H1 (cell line): ENCODE measurements around the gene C1QL1. TPM values are rescaled to one million over a fixed set of nuclear protein-coding genes. Genes with fewer than 3 reads are reported as not detected.

ENCODE experiments used
- CTCF ChIA-PET: fragments of 300-600 bp; sonication (Branson Sonifier 250); formaldehyde crosslinking; loops from one replicate; lab custom pipeline; 2021; ENCODE audit not compliant: partially characterized antibody; lab: Charles Lee
- POLR2A ChIA-PET: fragments of 300-600 bp; sonication (Branson Sonifier 250); formaldehyde crosslinking; loops from one replicate; lab custom pipeline; 2021; ENCODE audit warnings: inconsistent platforms; ENCODE audit not compliant: partially characterized antibody; lab: Charles Lee
- DNase-seq, 2 experiments: peaks; one replicate each; pipeline versions ENCODE4 v3.0.0 to v3.0.0-alpha.2; 2010 to 2022; ENCODE audit warnings: low spot score in 2 of 2, low read depth in 1 of 2, mixed read lengths in 1 of 2
- FAIRE-seq: peaks from 2 replicates; lab custom pipeline; 2011; peaks lifted over from hg19 to GRCh38; lab: Jason Lieb, UNC
- H2AFZ ChIP-seq: 2 replicates; pipeline ENCODE4 v1.8.1; 2012; ENCODE audit warnings: low read length, inconsistent platforms
- H2AK5ac ChIP-seq: 2 replicates; pipeline ENCODE4 v1.6.1; 2013; ENCODE audit warnings: low read depth, low read length
- H2BK120ac ChIP-seq: replicated peaks from 2 replicates; pipeline ENCODE3; 2013; ENCODE audit warnings: low read depth, low read length, inconsistent platforms
- H2BK12ac ChIP-seq: 2 replicates; pipeline ENCODE4 v1.6.1; 2013; ENCODE audit warnings: low read depth, low read length
- H2BK15ac ChIP-seq: 2 replicates; pipeline ENCODE4 v1.6.1; 2013; ENCODE audit warnings: low read length
- H2BK20ac ChIP-seq: 2 replicates; pipeline ENCODE4 v1.6.1; 2013; ENCODE audit warnings: low read length
- H2BK5ac ChIP-seq: 2 replicates; pipeline ENCODE4 v1.6.1; 2013; ENCODE audit warnings: low read depth, low read length
- H3K14ac ChIP-seq: 2 replicates; pipeline ENCODE4 v1.6.1; 2013; ENCODE audit warnings: inconsistent platforms; ENCODE audit not compliant: insufficient read length
- H3K18ac ChIP-seq: 2 replicates; pipeline ENCODE4 v1.6.1; 2013; ENCODE audit warnings: low read length; ENCODE audit errors: extremely low read depth
- H3K23ac ChIP-seq: 2 replicates; pipeline ENCODE4 v1.6.1; 2013; ENCODE audit warnings: inconsistent platforms; ENCODE audit not compliant: insufficient read length
- H3K23me2 ChIP-seq: 2 replicates; pipeline ENCODE4 v1.6.1; 2013; ENCODE audit warnings: low read depth, low read length
- H3K27ac ChIP-seq: 2 replicates; pipeline ENCODE4 v1.6.1; 2011; ENCODE audit warnings: low read depth, low read length, inconsistent platforms
- H3K27me3 ChIP-seq, 4 experiments: replicated peaks in 1 of 4; 1 replicate in 1 of 4; 2 replicates in 3 of 4; pipeline versions ENCODE4 v1.6.1 to v1.8.1; 2011 to 2013; ENCODE audit warnings: low read length in 3 of 4, mild to moderate bottlenecking in 3 of 4, inconsistent platforms in 2 of 4, mixed read lengths in 2 of 4, moderate library complexity in 1 of 4; ENCODE audit not compliant: control insufficient read depth in 3 of 4, insufficient read depth in 3 of 4; ENCODE audit errors: extremely low read depth in 1 of 4
- H3K36me3 ChIP-seq, 4 experiments: 2 replicates each; pipeline versions ENCODE4 v1.6.1 to v1.8.1; 2011 to 2013; ENCODE audit warnings: mild to moderate bottlenecking in 4 of 4, low read length in 3 of 4, moderate library complexity in 2 of 4, control low read depth in 1 of 4, inconsistent platforms in 1 of 4; ENCODE audit not compliant: insufficient read depth in 4 of 4, control insufficient read depth in 2 of 4
- H3K4ac ChIP-seq: replicated peaks from 2 replicates; pipeline ENCODE3; 2013; ENCODE audit warnings: low read length, low read depth, mixed read lengths, inconsistent platforms; ENCODE audit not compliant: insufficient read length
- H3K4me1 ChIP-seq, 4 experiments: replicated peaks in 1 of 4; 1 replicate in 1 of 4; 2 replicates in 3 of 4; pipeline versions ENCODE4 v1.6.1 to v1.8.1; 2011 to 2013; ENCODE audit warnings: low read length in 3 of 4, inconsistent platforms in 2 of 4, mixed read lengths in 1 of 4; ENCODE audit not compliant: insufficient read depth in 4 of 4, control insufficient read depth in 3 of 4
- H3K4me2 ChIP-seq, 2 experiments: 2 replicates each; pipeline versions ENCODE4 v1.6.1 to v1.8.1; 2011 to 2013; ENCODE audit warnings: low read depth in 2 of 2, low read length in 2 of 2, control low read depth in 1 of 2, inconsistent platforms in 1 of 2, mild to moderate bottlenecking in 1 of 2; ENCODE audit not compliant: insufficient read depth in 1 of 2
- H3K4me3 ChIP-seq, 4 experiments: fragments of 200-600, 300-600 bp in 1 of 4; sonication (generic), shearing (Covaris generic), sonication (Bioruptor Twin) in 1 of 4; 2 replicates each; pipeline versions ENCODE4 v1.5.1 to v1.8.1; 2011 to 2016; ENCODE audit warnings: low read length in 4 of 4, low read depth in 3 of 4, control low read depth in 2 of 4, inconsistent platforms in 2 of 4, mild to moderate bottlenecking in 2 of 4, mixed read lengths in 1 of 4, moderate library complexity in 1 of 4; ENCODE audit not compliant: insufficient read depth in 2 of 4; ENCODE audit errors: extremely low read depth in 1 of 4
- H3K56ac ChIP-seq: replicated peaks from 2 replicates; pipeline ENCODE3; 2013; ENCODE audit warnings: low read depth, mild to moderate bottlenecking, mixed read lengths, low read length, inconsistent platforms; ENCODE audit not compliant: insufficient read length
- H3K79me1 ChIP-seq: 2 replicates; pipeline ENCODE4 v1.6.1; 2013; ENCODE audit warnings: low read depth, low read length, control low read depth
- H3K79me2 ChIP-seq, 2 experiments: 2 replicates each; pipeline versions ENCODE4 v1.6.1 to v1.8.1; 2012 to 2013; ENCODE audit warnings: low read length in 2 of 2, mild to moderate bottlenecking in 2 of 2, inconsistent platforms in 1 of 2; ENCODE audit not compliant: insufficient read depth in 2 of 2, control insufficient read depth in 1 of 2
- H3K9ac ChIP-seq, 4 experiments: replicated peaks in 1 of 4; 1 replicate in 1 of 4; 2 replicates in 3 of 4; pipeline versions ENCODE4 v1.6.1 to v1.8.1; 2011 to 2013; ENCODE audit warnings: low read depth in 3 of 4, low read length in 3 of 4, control low read depth in 2 of 4, mild to moderate bottlenecking in 2 of 4, moderate library complexity in 2 of 4, inconsistent platforms in 1 of 4; ENCODE audit errors: extremely low read depth in 1 of 4
- H3K9me3 ChIP-seq, 2 experiments: 2 replicates each; pipeline versions ENCODE4 v1.6.1 to v1.8.1; 2012 to 2013; ENCODE audit warnings: mild to moderate bottlenecking in 2 of 2, moderate library complexity in 2 of 2, control low read depth in 1 of 2, inconsistent platforms in 1 of 2, low read depth in 1 of 2, low read length in 1 of 2, mixed read lengths in 1 of 2; ENCODE audit not compliant: insufficient read depth in 2 of 2
- H4K20me1 ChIP-seq, 2 experiments: replicated peaks in 1 of 2; 2 replicates each; pipeline versions ENCODE3 to v1.8.1; 2011 to 2013; ENCODE audit warnings: inconsistent platforms in 2 of 2, low read length in 2 of 2, mild to moderate bottlenecking in 1 of 2; ENCODE audit not compliant: insufficient read depth in 2 of 2, control insufficient read depth in 1 of 2
- H4K5ac ChIP-seq: 2 replicates; pipeline ENCODE4 v1.6.1; 2013; ENCODE audit warnings: low read length, low read depth, mixed read lengths, inconsistent platforms; ENCODE audit not compliant: insufficient read length
- H4K8ac ChIP-seq: 2 replicates; pipeline ENCODE4 v1.8.0; 2013; ENCODE audit warnings: mild to moderate bottlenecking, moderate library complexity, low read length, inconsistent platforms; ENCODE audit not compliant: insufficient read depth; ENCODE audit errors: extremely low read depth
- H4K91ac ChIP-seq: replicated peaks from 2 replicates; pipeline ENCODE3; 2013; ENCODE audit warnings: low read length, mixed read lengths, inconsistent platforms; ENCODE audit not compliant: insufficient read length
- EGR1 ChIP-seq: IDR thresholded peaks from 2 replicates; pipeline ENCODE4 v1.6.1; 2011; ENCODE audit warnings: low read depth, low read length, borderline replicate concordance
- POLR2AphosphoS5 ChIP-seq: IDR thresholded peaks from 2 replicates; pipeline ENCODE4 v1.6.1; 2011; ENCODE audit warnings: low read depth, low read length
- SP4 ChIP-seq: IDR thresholded peaks from 2 replicates; pipeline ENCODE4 v1.6.1; 2012; ENCODE audit warnings: low read length, inconsistent platforms
- TAF1 ChIP-seq: IDR thresholded peaks from 2 replicates; pipeline ENCODE4 v1.6.1; 2011; ENCODE audit warnings: mild to moderate bottlenecking, low read depth, low read length
- USF2 ChIP-seq: IDR thresholded peaks from 2 replicates; pipeline ENCODE4 v1.6.1; 2011; ENCODE audit warnings: low read length, improper control_type of control experiment
- WGBS, 2 experiments: shearing (Covaris generic) in 1 of 2; methylation state at CpG; one replicate each; pipeline versions ENCODE4 v1.1.6 to v1.1.7; 2013 to 2015; ENCODE audit warnings: low lambda C conversion rate in 2 of 2, mixed read lengths in 2 of 2, inconsistent platforms in 1 of 2, low coverage in 1 of 2, missing lambda C conversion rate in 1 of 2; ENCODE audit not compliant: insufficient replicate concordance in 2 of 2, insufficient coverage in 1 of 2, insufficient read length in 1 of 2; ENCODE audit errors: extremely low coverage in 1 of 2, missing lambda C conversion rate in 1 of 2; 5-methylcytosine and 5-hydroxymethylcytosine counted together
- polyA plus RNA-seq, 7 experiments: library from polyadenylated mRNA; depleted of rRNA in 3 of 7; stranded (reverse) in 5 of 7; unstranded in 2 of 7; fragments of >200 nt in 5 of 7; fragments of 200-250 nt in 2 of 7; gene quantifications; 1 replicate in 5 of 7; 2 replicates in 1 of 7; 4 replicates in 1 of 7; pipeline versions ENCODE4 v1.2.1 to v1.2.3, GENCODE V29; 2011 to 2013; ENCODE audit warnings: missing spikeins in 2 of 7, mixed read lengths in 2 of 7
- total RNA-seq: library from RNA; stranded (reverse); fragmentation: NEBNext Ultra II Directional; extraction: Animal tissue kit (Norgen Biotek cat#: 25700); gene quantifications from 2 replicates; pipeline ENCODE4 v1.2.1, GENCODE V29; 2021

The C1QL1 gene
- total and polyA plus RNA-seq, 2 of the 8 experiments (the other 6 are each of a cell fraction or from before 2014, with no cell fraction given), result 7.6 to 10.5 TPM

- DNase-seq, result no peak
- Histone ChIP-seq H4K91ac (no peak overlapping the region), H2AFZ (no peak overlapping the region), H3K36me3 (no peaks in the 10 kb centered on the region), H3K9ac (no peak overlapping the region), H3K23me2 (no peaks in the 10 kb centered on the region), H2BK12ac (no peak overlapping the region), H2BK15ac (no peak overlapping the region), H3K4me2 (no peak overlapping the region), H4K20me1 (no peaks in the 10 kb centered on the region), H3K4me1 (peaks cover 5 to 11% (median 6%) of the 10 kb centered on the region in 4 experiments), H3K27me3 (peaks cover 0 to 6% (median 2%) of the 10 kb centered on the region in 4 experiments; a peak in 2 of 7 replicates), H3K23ac (no peak overlapping the region), H3K4me3 (no peak overlapping the region), H2BK20ac (no peak overlapping the region), H3K4ac (no peak overlapping the region), H3K18ac (no peak overlapping the region), H3K9me3 (peaks cover 0 to 7% of the 10 kb centered on the region in 2 experiments; a peak in 2 of 4 replicates), H2BK120ac (no peak overlapping the region), H3K56ac (no peak overlapping the region), H3K14ac (no peak overlapping the region), H3K79me2 (no peaks in the 10 kb centered on the region), H3K27ac (no peak overlapping the region), H4K8ac (no peak overlapping the region), H3K79me1 (no peaks in the 10 kb centered on the region), H2AK5ac (no peak overlapping the region), H4K5ac (no peak overlapping the region), H2BK5ac (no peak overlapping the region)
- WGBS, 2 experiments, result 86% methylated on average over 3 of the region's 3 CpGs; no CpG with 5 or more reads in 1 of the 2 experiments
- ChIA-PET POLR2A (no interaction called here), CTCF (interaction anchor here (1.6 to 16.0 kb wide), 4 partner anchors 9 to 22 kb away, joined by 3 to 102 read pairs (median 32); no protein-coding TSS in a partner anchor)
- no peak for FAIRE-seq
- no peak for TF ChIP-seq SP4
- TF ChIP-seq USF2, result no peak
- no peak for TF ChIP-seq EGR1
- no peak for TF ChIP-seq TAF1
- no peak for TF ChIP-seq POLR2AphosphoS5
These were observed 31.3 kb upstream of the C1QL1 start for GRCh38 chr17:44999433-44999832.
